NCI-H748 (cell line): ENCODE results near the gene KIAA1958.
A peak's percentile ranks its signal among the peaks of the same experiment; 100 is the strongest.
"Not testable (repeated sequence)": the region's sequence is repeated elsewhere in the genome, so short reads cannot be mapped to it uniquely, and the experiment has no call there.

ENCODE experiments used
- DNase-seq: peaks from one replicate; lab custom pipeline; 2025; ENCODE audit not compliant: unreplicated experiment; lab: John Stamatoyannopoulos, UW

KIAA1958 gene

DNA sequence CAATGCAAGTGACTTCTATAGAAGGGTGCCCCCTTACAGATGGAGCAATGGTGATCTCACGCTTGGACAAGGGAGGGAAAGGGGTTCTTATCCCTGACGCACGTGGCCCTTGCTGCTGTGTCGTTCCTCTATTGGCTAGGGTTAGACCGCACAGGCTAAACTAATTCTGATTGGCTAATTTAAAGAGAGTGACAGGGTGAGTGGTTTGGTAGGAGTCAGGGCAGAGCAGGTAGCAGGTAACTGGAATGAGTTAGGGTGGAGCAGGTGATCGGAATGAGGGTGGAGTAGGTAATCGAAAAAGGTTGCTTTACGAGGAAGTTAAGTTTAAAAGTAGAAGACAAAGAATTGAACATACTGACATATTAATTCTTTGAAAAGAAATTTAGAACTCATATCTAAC is 105.2 kb downstream of the KIAA1958 start:
- not testable (repeated sequence) for DNase-seq

DNA sequence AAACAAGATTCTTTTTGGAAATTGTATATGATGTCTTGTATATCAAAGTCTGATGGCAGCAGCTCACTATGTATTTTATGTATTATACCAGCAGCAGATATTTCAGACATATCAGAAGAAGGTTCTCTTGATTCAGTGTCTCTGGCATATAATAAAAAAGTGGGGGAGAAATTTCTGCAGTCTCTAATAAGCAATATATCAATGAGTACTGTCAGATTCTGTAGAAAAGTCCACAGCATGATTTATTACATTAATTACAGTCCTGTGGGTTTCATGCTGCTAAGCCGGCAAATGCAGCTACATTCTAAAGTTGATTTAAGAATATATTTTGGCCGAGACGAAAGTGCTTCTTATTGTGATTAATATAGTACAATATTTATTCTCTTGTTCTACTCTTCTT is 113.1 kb downstream of the KIAA1958 start:
- DNase-seq = no peak

GRCh38 chr9:112601636-112602035 is 115.0 kb downstream of the KIAA1958 start:
- no peak for DNase-seq

GRCh38 chr9:112604790-112605189 is 118.2 kb downstream of the KIAA1958 start:
- no peak for DNase-seq

DNA sequence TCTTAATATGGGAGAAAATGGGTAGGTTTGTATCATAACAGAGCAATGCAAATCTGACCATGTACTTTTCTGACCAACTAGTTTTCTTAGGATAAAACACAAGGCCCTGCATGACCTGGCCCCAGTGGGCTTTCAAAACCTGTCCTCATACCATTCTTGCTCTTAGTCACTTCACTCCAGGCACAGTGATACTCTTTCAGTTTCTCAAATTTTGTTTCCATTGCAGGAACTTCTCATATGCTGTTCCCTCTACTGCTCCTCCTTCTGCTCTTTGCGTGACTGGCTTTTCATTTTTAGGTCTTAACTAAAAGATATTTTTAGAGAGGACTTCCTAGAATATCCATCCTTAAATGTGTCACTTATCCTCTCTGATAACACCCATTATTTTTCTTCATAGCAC is 118.9 kb downstream of the KIAA1958 start:
- DNase-seq = no peak

- DNase-seq = no peak
Measured at GRCh38 chr9:112605963-112606699, 119.5 kb downstream of the KIAA1958 start.

- no peak for DNase-seq
Measured at GRCh38 chr9:112608851-112609250, 122.2 kb downstream of the KIAA1958 start.

DNA sequence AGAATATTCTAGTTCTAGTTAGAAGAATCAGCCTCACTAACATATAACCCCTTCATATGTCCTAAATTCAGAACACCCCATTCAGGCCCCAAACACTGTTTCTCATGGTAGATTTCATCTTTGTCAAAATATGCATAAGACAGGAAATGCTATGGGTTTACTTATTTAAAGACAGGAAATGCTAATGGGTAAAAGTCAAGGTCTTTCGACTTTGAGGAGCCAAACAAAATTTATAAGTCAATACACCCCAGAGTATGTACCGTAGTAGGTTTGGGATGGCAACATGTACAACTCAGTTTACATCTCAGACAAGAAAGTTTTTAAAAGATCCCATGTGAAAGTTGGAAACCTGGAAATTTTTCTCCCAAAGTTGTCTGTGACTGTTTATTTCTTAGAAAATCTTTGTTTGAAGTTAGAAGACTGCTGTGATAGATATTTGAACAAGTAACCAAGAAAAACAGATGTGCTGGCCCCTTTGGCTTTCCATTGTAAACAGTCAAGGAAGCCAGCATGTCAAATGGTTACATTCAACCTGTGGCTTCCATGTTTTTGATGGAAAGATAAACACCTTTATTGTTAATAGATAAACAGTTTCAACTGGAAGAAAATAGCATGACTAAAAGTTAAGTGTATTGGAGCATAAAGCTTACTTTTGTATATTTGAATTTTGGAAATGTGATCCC is 129.1 kb downstream of the KIAA1958 start:
- no peak for DNase-seq

- no peak for DNase-seq
Measured at GRCh38 chr9:112617371-112617770, 130.7 kb downstream of the KIAA1958 start.

- no peak for DNase-seq
Measured at GRCh38 chr9:112618385-112619009, 131.9 kb downstream of the KIAA1958 start.

- no peak for DNase-seq
Measured at GRCh38 chr9:112620388-112620787, 133.8 kb downstream of the KIAA1958 start.

DNA sequence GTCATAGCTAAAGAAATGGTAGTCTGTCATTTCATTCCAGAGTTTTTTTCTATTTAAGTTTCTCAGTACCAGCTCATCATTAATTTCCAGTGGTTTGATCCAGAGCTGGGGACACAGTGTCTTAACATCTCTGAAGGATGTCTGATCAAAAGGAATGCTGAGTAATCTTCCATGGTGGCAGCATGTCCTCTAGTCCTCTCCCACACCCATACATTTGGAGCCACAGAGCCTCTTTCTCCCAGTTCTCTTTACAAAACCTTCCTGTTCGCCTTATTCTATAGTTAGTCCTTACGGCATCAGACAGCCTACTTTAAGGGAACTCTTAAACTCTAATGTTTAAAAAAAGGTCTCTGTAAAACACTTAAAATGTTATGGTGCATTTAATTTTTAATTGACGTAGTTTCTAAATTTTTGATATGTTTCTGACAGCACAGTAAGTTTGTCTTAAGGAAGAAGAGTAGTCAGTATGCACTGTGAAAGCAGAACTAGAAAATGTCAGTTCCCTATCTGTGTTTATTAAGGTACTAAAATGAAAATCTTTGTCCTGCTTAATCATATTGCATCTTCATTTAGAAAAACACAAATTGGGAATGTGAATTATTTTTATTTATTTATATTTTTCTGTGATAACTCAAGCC is 134.5 kb downstream of the KIAA1958 start:
- DNase-seq = no peak

DNA sequence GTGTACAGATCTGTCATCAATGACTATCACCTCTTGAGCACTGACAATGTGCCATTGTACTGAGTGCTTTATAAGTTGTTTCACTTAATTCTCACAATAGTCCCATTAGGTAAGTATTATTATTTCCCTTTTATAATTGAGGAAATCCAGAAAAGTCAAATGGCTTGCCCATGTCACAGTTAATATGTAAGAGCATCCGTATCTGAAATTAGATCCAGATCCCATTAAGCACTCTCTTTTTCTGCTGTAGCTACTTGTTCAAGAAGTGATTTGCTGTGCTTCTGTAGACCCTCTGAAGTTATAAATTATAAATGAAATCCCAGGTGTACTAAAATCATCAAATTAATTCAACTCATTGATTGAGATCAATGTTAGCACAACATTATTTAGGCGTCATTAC is 136.6 kb downstream of the KIAA1958 start:
- DNase-seq = no peak

DNA sequence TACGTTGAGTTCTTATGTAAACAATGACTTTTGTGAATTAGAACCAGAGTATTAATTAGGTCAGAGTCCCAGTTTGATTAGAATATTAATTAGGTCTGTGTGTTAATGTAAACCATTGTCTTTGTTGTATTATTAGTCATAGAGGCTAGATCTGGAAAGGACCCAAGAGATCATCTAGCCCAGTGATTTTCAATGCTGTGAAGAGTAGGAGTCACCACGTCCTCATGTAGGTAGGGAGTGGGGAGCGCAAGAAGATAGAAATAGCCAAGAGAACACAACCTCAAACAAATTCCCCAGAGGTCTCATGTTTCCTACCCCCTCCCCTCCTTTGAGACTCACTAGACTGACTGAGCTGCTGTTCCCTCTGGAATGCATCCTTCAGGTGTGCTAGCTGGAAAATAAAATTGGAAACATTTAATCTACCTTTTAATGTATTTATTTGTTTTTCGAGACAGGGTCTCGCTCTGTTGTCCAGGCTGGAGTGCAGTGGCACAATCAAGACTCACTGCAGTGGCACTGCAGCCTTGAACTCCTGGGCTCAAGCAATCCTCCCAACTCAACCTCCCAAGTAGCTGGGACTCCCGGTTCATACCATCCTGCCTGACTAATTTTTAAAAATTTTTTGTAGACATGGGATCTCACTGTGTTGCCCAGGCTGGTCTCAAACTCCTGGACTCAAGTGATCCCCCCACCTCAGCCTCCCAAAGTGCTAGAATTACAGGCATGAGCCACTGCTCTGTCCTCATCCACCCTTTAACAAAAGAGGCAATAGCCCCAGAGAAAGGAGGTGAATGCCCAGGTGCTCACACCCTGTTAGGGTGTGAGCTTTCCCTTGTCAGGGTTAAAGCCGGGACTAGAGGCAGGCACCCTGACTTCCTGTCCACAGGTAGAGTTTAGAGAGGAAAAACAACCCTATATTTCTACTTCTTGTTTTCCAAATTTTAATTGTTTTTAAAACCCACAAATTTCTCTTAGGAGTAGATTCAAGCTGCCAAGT is 138.4 kb downstream of the KIAA1958 start:
- no peak for DNase-seq

DNA sequence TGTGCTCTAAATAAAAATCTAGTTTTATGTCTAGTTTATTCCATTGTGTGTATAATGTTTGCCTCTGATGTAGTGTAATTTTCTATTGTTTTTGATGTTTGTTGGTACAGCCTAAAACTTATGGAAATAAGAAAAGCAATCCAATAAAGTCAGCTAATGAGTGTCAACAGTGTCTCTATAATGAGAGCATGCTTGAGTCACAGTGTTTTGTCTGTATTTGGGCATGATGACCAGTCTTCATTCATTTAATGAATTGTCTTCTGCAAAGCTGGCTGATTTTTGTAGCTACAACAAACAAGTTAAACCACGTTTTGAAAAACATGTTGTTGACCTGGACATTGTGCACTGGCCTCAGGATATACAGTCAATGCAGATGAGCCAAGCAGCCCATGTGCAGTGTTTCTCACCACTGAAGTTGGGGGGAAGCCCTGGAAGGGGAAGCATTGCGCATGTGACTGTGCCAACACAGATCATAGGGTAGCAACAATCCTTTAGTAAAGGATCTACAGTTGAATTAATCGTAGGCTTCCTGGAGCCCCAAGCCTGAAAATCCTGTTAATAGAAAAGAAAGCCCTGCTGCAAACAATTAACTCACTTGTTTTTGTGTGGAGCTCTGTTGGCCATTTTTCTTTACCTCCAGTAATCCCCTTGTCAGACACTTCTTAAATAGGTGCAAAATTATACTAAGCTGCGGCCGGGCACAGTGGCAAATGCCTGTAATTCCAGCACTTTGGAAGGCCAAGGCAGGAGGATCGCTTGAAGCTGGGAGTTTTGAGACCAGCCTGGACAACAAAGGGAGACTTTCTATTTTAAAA is 143.3 kb downstream of the KIAA1958 start:
- DNase-seq = peak; percentile 20

GRCh38 chr9:112631313-112632070 is 144.9 kb downstream of the KIAA1958 start:
- no peak for DNase-seq

GRCh38 chr9:112640311-112640710 is 153.7 kb downstream of the KIAA1958 start:
- DNase-seq = no peak

DNA sequence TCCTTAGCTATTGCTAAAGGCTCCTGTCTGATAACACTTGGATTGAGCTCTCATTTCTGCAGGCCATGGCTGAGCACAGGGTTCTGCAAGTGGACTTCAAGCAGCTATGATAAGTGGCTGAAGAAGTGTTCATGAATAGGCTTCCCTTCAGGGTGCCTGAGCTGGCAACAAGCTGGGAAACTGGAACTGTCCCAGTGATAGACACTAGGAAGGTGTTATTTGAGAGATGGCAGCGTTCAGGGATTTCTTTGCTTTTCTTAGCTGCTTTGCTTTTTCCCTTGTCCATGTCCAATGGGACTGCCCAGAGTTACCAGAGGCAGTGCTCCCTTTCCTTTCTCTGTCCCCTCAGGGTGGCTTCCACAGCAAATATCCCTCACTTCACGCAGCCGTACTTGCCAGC is 155.5 kb downstream of the KIAA1958 start:
- no peak for DNase-seq

DNA sequence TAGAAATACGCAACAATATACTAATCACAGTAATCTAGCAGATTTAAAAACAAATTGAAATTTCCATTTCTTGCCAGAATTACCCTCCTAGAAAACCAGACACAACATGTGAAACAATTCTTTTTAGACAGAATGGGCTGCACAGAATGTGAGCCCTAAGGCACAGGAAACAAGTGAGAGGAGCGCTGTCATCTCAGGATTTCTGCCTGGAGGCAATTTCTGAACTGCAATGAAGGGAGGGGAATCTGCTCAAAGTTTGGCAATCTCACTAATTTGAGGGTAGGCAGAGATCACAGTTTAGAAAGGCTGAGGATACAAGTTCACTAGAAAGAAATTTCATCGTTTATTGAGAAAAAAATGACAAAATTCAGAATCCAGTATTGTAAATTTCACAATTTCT is 161.0 kb downstream of the KIAA1958 start:
- DNase-seq = no peak
